Mesenchymal stem cell (in vitro differentiated cells and primary cell): ENCODE measurements around the gene LRCH4. TPM values are rescaled to one million over a fixed set of nuclear protein-coding genes. Genes with fewer than 3 reads are reported as not detected.

Experiments used
- DNase-seq: peaks from one replicate; pipeline ENCODE4 v3.0.0-alpha.2; 2013
- H2AFZ ChIP-seq: one replicate; pipeline ENCODE4 v1.6.1; 2013; ENCODE audit warnings: low read depth, mild to moderate bottlenecking, control low read depth, inconsistent platforms, low read length, moderate library complexity
- H2AK5ac ChIP-seq: 2 replicates; pipeline ENCODE4 v1.6.1; 2013; ENCODE audit warnings: low read length, moderate library complexity, mild to moderate bottlenecking, inconsistent platforms; ENCODE audit not compliant: severe bottlenecking
- H2BK120ac ChIP-seq: one replicate; pipeline ENCODE4 v1.6.1; 2013; ENCODE audit warnings: low read depth, mild to moderate bottlenecking, inconsistent platforms, low read length, moderate library complexity
- H2BK12ac ChIP-seq, 2 experiments: one replicate each; pipeline ENCODE4 v1.6.1; 2013; ENCODE audit warnings: inconsistent platforms in 2 of 2, low read length in 2 of 2, mild to moderate bottlenecking in 2 of 2, moderate library complexity in 2 of 2, control low read depth in 1 of 2
- H2BK15ac ChIP-seq: one replicate; pipeline ENCODE4 v1.6.1; 2013; ENCODE audit warnings: mild to moderate bottlenecking, low read depth, inconsistent platforms; ENCODE audit not compliant: poor library complexity, severe bottlenecking
- H2BK5ac ChIP-seq: 2 replicates; pipeline ENCODE4 v1.6.1; 2013; ENCODE audit warnings: low read depth, mild to moderate bottlenecking, low read length, control low read depth, inconsistent platforms; ENCODE audit not compliant: poor library complexity, severe bottlenecking
- H3K14ac ChIP-seq, 2 experiments: one replicate each; pipeline ENCODE4 v1.6.1; 2013; ENCODE audit warnings: inconsistent platforms in 2 of 2, low read length in 2 of 2, control low read depth in 1 of 2, mild to moderate bottlenecking in 1 of 2, moderate library complexity in 1 of 2
- H3K18ac ChIP-seq, 2 experiments: one replicate each; pipeline ENCODE4 v1.6.1; 2013; ENCODE audit warnings: inconsistent platforms in 2 of 2, low read length in 2 of 2, control low read depth in 1 of 2, low read depth in 1 of 2, mild to moderate bottlenecking in 1 of 2
- H3K23ac ChIP-seq, 2 experiments: one replicate each; pipeline ENCODE4 v1.6.1; 2013; ENCODE audit warnings: inconsistent platforms in 2 of 2, low read length in 2 of 2, mild to moderate bottlenecking in 2 of 2, moderate library complexity in 2 of 2, control low read depth in 1 of 2
- H3K27ac ChIP-seq: 2 replicates; pipeline ENCODE4 v1.5.1; 2013; ENCODE audit warnings: mild to moderate bottlenecking, moderate library complexity, low read length, control low read depth, inconsistent platforms; ENCODE audit not compliant: poor library complexity, severe bottlenecking
- H3K27me3 ChIP-seq, 2 experiments: 2 replicates each; pipeline versions ENCODE4 v1.6.1 to v1.7.0; 2013; ENCODE audit warnings: low read length in 2 of 2, mild to moderate bottlenecking in 2 of 2, moderate library complexity in 2 of 2, control low read depth in 1 of 2, inconsistent platforms in 1 of 2; ENCODE audit not compliant: control insufficient read depth in 1 of 2, insufficient read depth in 1 of 2
- H3K36me3 ChIP-seq, 2 experiments: 2 replicates each; pipeline versions ENCODE4 v1.6.1 to v1.7.0; 2013; ENCODE audit warnings: low read length in 2 of 2, control low read depth in 1 of 2, inconsistent platforms in 1 of 2, low read depth in 1 of 2, mild to moderate bottlenecking in 1 of 2; ENCODE audit not compliant: insufficient read depth in 2 of 2, control insufficient read depth in 1 of 2
- H3K4ac ChIP-seq, 2 experiments: one replicate each; pipeline ENCODE4 v1.6.1; 2013; ENCODE audit warnings: inconsistent platforms in 2 of 2, low read length in 2 of 2, mild to moderate bottlenecking in 2 of 2, moderate library complexity in 2 of 2, control low read depth in 1 of 2, low read depth in 1 of 2
- H3K4me1 ChIP-seq: 2 replicates; pipeline ENCODE4 v1.6.1; 2013; ENCODE audit warnings: low read depth, low read length, control low read depth; ENCODE audit not compliant: control insufficient read depth, insufficient read depth
- H3K4me2 ChIP-seq: 2 replicates; pipeline ENCODE4 v1.6.1; 2013; ENCODE audit warnings: low read length, mild to moderate bottlenecking, inconsistent platforms; ENCODE audit not compliant: poor library complexity, severe bottlenecking
- H3K4me3 ChIP-seq, 2 experiments: 2 replicates each; pipeline versions ENCODE4 v1.5.1 to v1.7.0; 2013; ENCODE audit warnings: low read length in 2 of 2, mild to moderate bottlenecking in 2 of 2, control low read depth in 1 of 2, low read depth in 1 of 2; ENCODE audit not compliant: insufficient read depth in 1 of 2
- H3K79me1 ChIP-seq: replicated peaks from 2 replicates; pipeline ENCODE4 v1.6.1; 2013; ENCODE audit warnings: mild to moderate bottlenecking, control low read depth, low read length, inconsistent platforms; ENCODE audit not compliant: poor library complexity, severe bottlenecking
- H3K9ac ChIP-seq: 2 replicates; pipeline ENCODE4 v1.7.0; 2013; ENCODE audit warnings: mild to moderate bottlenecking, low read length, moderate library complexity
- H3K9me3 ChIP-seq: 2 replicates; pipeline ENCODE4 v1.7.0; 2013; ENCODE audit warnings: mild to moderate bottlenecking, low read length; ENCODE audit not compliant: control insufficient read depth
- H4K8ac ChIP-seq: one replicate; pipeline ENCODE4 v1.6.1; 2013; ENCODE audit warnings: inconsistent platforms, mild to moderate bottlenecking, low read length, moderate library complexity
- H4K91ac ChIP-seq: one replicate; pipeline ENCODE4 v1.6.1; 2013; ENCODE audit warnings: mild to moderate bottlenecking, low read length, inconsistent platforms
- WGBS: methylation state at CpG from one replicate; pipeline ENCODE4 v1.1.7; 2013; ENCODE audit warnings: mixed read lengths; 5-methylcytosine and 5-hydroxymethylcytosine counted together
- polyA plus RNA-seq, 2 experiments: library from polyadenylated mRNA; stranded (reverse); fragments of 200-250 nt; gene quantifications; one replicate each; pipeline ENCODE4 v1.2.3, GENCODE V29; 2013

LRCH4 gene, protein sequence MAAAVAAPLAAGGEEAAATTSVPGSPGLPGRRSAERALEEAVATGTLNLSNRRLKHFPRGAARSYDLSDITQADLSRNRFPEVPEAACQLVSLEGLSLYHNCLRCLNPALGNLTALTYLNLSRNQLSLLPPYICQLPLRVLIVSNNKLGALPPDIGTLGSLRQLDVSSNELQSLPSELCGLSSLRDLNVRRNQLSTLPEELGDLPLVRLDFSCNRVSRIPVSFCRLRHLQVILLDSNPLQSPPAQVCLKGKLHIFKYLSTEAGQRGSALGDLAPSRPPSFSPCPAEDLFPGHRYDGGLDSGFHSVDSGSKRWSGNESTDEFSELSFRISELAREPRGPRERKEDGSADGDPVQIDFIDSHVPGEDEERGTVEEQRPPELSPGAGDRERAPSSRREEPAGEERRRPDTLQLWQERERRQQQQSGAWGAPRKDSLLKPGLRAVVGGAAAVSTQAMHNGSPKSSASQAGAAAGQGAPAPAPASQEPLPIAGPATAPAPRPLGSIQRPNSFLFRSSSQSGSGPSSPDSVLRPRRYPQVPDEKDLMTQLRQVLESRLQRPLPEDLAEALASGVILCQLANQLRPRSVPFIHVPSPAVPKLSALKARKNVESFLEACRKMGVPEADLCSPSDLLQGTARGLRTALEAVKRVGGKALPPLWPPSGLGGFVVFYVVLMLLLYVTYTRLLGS
- polyA plus RNA-seq (2013, experiment 1 of 2) = 72.6 TPM
- 68.0 TPM for polyA plus RNA-seq (2013, experiment 2 of 2)

GRCh38 chr7:100585511-100586265 is at the start of gene LRCH4:
Gene LRCH4, minus strand, starts transcription at chr7:100586129. Its CDS starts 29 bp downstream, at chr7:100586100.
- Histone ChIP-seq H3K23ac (peak within 1 kb of the TSS in 1 of 2 experiments; percentile 80), H3K79me1 (peaks cover 9% of the 10 kb centered on the region)
- WGBS = under 1% methylated on average over 48 of the region's 61 CpGs

DNA sequence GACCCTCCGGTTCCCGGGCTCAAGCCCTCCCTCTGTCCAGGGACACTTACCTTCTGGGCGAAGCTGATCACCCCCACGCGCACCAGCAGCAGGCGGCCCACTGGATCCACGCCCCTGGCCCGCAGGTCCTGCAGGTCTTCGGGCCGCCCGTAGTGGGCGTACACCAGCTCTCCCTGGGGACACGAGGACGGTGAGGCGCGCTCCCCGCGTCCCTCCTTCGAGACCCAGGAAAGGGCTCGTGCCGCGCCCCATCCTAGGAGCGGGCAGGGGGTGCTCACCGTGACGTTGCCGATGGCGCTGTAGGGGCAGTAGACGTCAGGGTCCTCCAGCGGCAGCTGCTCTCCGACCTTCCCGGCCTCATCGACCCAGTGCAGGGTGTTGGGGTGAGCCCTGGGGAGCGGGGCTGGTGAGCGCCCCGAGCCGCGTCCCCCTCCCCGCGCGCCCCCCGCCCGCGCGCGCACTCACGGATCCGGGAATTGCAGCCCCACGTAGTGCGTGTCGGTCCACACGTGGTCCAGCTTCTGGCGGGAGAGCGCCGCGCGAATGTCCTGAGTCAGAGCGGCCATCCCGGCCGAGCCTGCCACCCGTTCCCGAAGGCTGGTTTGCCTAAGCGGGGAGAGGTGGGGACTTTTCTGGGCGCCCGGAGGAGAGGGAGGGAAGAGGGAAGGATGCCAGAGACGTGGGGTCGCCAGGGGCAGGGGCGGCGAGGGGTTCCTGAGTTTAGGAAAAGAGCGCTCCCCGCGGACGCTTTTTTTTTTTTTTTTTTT is 47.2 kb upstream of the LRCH4 start:
- Histone ChIP-seq H3K27me3 (peaks cover 32 to 39% of the 10 kb centered on the region in 2 experiments), H4K91ac (peak overlapping the region; percentile 78), H2AFZ (peak overlapping the region; percentile 69), H3K4me3 (peak overlapping the region; percentile 41 to 69), H3K14ac (no peak overlapping the region), H3K36me3 (no peaks in the 10 kb centered on the region), H4K8ac (peak overlapping the region; percentile 89), H2BK120ac (peak overlapping the region; percentile 37), H3K4me1 (peaks cover 8% of the 10 kb centered on the region), H3K4me2 (peak overlapping the region; percentile 41), H2BK12ac (no peak overlapping the region), H3K27ac (no peak overlapping the region), H3K79me1 (no peaks in the 10 kb centered on the region), H3K9me3 (no peaks in the 10 kb centered on the region), H2BK5ac (no peak overlapping the region), H2BK15ac (no peak overlapping the region), H3K4ac (no peak overlapping the region), H3K23ac (peak overlapping the region in 1 of 2 experiments; percentile 75), H3K18ac (peak overlapping the region in 1 of 2 experiments; percentile 50), H3K9ac (peak overlapping the region; percentile 54), H2AK5ac (no peak overlapping the region)
- WGBS = 2% methylated on average over 70 of the region's 72 CpGs
- peak; percentile 42 for DNase-seq

More at GRCh38 chr7:100585511-100586265, at the start of gene LRCH4:
- peak within 1 kb of the TSS; percentile 90 for H3K4me2 ChIP-seq
- peak within 1 kb of the TSS; percentile 81 to 95 for H2BK12ac ChIP-seq
- peak within 1 kb of the TSS; percentile 82 for H4K8ac ChIP-seq
- H3K27ac ChIP-seq = peak within 1 kb of the TSS; percentile 96
- H2BK120ac ChIP-seq = peak within 1 kb of the TSS; percentile 82
- H3K9me3 ChIP-seq = no peaks in the 10 kb centered on the region
- H3K4me3 ChIP-seq = peak within 1 kb of the TSS; percentile 96 to 99
- peak within 1 kb of the TSS; percentile 98 for H4K91ac ChIP-seq
- DNase-seq = no peak
- H3K27me3 ChIP-seq = peaks cover 0 to 15% of the 10 kb centered on the region in 2 experiments
- peaks cover 20 to 24% of the 10 kb centered on the region in 2 experiments for H3K36me3 ChIP-seq
- H3K4me1 ChIP-seq = peaks cover 29% of the 10 kb centered on the region
- no peak within 1 kb of the TSS for H2AK5ac ChIP-seq
- H3K18ac ChIP-seq = peak within 1 kb of the TSS; percentile 97
- peak within 1 kb of the TSS; percentile 37 to 99 for H3K14ac ChIP-seq
- H2BK15ac ChIP-seq = peak within 1 kb of the TSS; percentile 92
- peak within 1 kb of the TSS; percentile 93 to 96 for H3K4ac ChIP-seq
- peak within 1 kb of the TSS; percentile 92 for H2BK5ac ChIP-seq
- H3K9ac ChIP-seq = peak within 1 kb of the TSS; percentile 95
- H2AFZ ChIP-seq = peak within 1 kb of the TSS; percentile 67

DNA sequence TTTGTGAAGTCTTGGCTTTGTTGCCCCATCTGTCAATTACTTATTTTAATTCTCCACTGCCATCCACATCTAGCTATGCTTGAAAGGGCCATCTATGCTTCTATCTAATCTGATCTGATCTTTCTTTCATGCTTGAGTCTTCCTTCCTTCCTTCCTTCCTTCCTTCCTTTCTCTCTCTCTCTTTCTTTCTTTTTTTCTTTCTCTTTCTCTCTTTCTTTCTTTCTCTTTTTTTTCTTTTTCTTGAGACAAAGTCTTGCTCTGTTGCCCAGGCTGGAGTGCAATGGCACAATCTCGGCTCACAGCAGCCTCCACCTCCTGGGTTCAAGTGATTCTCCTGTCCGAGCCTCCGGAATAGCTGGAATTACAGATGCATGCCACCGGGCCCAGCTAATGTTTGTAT is 44.1 kb upstream of the LRCH4 start:
- WGBS = 98% methylated on average over 4 of the region's 4 CpGs
- H3K4me3 ChIP-seq = no peak overlapping the region
- no peak overlapping the region for H2BK120ac ChIP-seq
- no peak overlapping the region for H3K4ac ChIP-seq
- no peak overlapping the region for H4K91ac ChIP-seq
- H3K27ac ChIP-seq = no peak overlapping the region
- H3K27me3 ChIP-seq = peaks cover 35 to 37% of the 10 kb centered on the region in 2 experiments
- H3K9ac ChIP-seq = no peak overlapping the region
- H3K14ac ChIP-seq = no peak overlapping the region
- H3K4me1 ChIP-seq = peaks cover 19% of the 10 kb centered on the region
- no peak overlapping the region for H2BK15ac ChIP-seq
- H2AK5ac ChIP-seq = no peak overlapping the region
- no peaks in the 10 kb centered on the region for H3K9me3 ChIP-seq
- no peak overlapping the region for H2BK5ac ChIP-seq
- H3K36me3 ChIP-seq = no peaks in the 10 kb centered on the region
- no peak overlapping the region for H2BK12ac ChIP-seq
- H3K4me2 ChIP-seq = no peak overlapping the region
- no peak overlapping the region for H3K23ac ChIP-seq
- DNase-seq = no peak
- no peak overlapping the region for H3K18ac ChIP-seq
- no peaks in the 10 kb centered on the region for H3K79me1 ChIP-seq
- H2AFZ ChIP-seq = no peak overlapping the region
- no peak overlapping the region for H4K8ac ChIP-seq
